ENCODE data around the gene SPOCD1.

DNA sequence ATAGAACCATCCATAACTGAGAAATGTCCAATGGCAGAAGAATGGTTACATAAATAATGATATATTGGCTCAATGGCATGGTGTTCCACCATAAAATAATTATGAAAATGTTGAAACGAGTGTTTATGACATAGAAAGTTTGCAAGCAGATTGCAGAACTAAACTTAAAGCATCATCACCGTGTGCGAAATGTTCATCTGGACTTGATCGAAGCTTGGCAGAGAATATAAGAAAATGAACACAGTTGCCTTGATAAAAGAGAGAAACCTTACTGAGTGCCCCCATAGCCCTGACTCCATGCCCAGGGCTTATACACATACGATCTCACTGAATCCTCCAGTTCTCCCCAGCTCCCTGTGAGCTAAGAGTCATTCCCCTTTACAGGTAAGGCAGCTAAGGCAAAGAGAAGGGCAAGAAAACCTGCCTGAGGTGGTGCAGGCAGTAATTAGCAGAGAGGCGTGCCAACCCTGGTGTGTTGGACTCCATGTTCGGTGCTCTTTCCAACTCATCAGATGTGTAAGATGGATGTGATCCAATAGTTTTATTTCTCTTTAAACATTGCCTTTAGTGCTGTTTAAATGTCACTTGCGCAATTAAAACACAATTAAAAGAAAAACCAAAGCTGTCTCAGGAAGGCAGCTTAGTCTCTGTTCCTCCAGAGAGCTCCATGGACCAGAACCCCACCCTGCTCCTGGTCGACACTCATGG lies 21.8 kb upstream of the SPOCD1 start:
- TF ChIP-seq NANOG (IDR thresholded peaks at IDR 0.05; ENCODE audit: borderline replicate concordance) (no peak), EZH2 (IDR thresholded peaks at IDR 0.05; ENCODE audit: low read depth, unreplicated experiment) (no peak), POLR2AphosphoS5 (IDR thresholded peaks at IDR 0.05; ENCODE audit: low read depth) (no peak), EZH2phosphoT487 (IDR thresholded peaks at IDR 0.05; ENCODE audit: unreplicated experiment) (no peak), CREB1 (CRISPR knock-in tag; IDR thresholded peaks at IDR 0.05; ENCODE audit: low read depth) (no peak)
- TF ChIP-seq, protein P1, sequence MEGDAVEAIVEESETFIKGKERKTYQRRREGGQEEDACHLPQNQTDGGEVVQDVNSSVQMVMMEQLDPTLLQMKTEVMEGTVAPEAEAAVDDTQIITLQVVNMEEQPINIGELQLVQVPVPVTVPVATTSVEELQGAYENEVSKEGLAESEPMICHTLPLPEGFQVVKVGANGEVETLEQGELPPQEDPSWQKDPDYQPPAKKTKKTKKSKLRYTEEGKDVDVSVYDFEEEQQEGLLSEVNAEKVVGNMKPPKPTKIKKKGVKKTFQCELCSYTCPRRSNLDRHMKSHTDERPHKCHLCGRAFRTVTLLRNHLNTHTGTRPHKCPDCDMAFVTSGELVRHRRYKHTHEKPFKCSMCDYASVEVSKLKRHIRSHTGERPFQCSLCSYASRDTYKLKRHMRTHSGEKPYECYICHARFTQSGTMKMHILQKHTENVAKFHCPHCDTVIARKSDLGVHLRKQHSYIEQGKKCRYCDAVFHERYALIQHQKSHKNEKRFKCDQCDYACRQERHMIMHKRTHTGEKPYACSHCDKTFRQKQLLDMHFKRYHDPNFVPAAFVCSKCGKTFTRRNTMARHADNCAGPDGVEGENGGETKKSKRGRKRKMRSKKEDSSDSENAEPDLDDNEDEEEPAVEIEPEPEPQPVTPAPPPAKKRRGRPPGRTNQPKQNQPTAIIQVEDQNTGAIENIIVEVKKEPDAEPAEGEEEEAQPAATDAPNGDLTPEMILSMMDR (conservative IDR thresholded peaks at IDR 0.05; ENCODE audit: low read depth in 2 of 2): no peak
- TF ChIP-seq, protein P2, sequence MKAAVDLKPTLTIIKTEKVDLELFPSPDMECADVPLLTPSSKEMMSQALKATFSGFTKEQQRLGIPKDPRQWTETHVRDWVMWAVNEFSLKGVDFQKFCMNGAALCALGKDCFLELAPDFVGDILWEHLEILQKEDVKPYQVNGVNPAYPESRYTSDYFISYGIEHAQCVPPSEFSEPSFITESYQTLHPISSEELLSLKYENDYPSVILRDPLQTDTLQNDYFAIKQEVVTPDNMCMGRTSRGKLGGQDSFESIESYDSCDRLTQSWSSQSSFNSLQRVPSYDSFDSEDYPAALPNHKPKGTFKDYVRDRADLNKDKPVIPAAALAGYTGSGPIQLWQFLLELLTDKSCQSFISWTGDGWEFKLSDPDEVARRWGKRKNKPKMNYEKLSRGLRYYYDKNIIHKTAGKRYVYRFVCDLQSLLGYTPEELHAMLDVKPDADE (IDR thresholded peaks at IDR 0.05): no peak

Data from GM23338 (cell line).